ENCODE data around the gene CARD11.

CARD11 gene

GRCh38 chr7:3043544-3044371 lies at the start of gene CARD11:
Gene CARD11, minus strand, starts transcription at chr7:3043867. Its CDS starts 85,361 bp downstream, at chr7:2958506.
- peak; percentile 58 for DNase-seq

- peak; percentile 65 for DNase-seq
Measured at GRCh38 chr7:3092468-3092867, 48.8 kb upstream of the CARD11 start.

GRCh38 chr7:3091631-3092030 lies 48.0 kb upstream of the CARD11 start:
- DNase-seq, result no peak

- DNase-seq, result no peak
Measured at GRCh38 chr7:3089493-3089892, 45.8 kb upstream of the CARD11 start.

GRCh38 chr7:3087243-3087755 lies 43.6 kb upstream of the CARD11 start:
- no peak for DNase-seq

- no peak for DNase-seq
Measured at GRCh38 chr7:3083350-3083749, 39.7 kb upstream of the CARD11 start.

GRCh38 chr7:3082831-3083230 lies 39.2 kb upstream of the CARD11 start:
- no peak for DNase-seq

- DNase-seq, result no peak
Measured at GRCh38 chr7:3082386-3082785, 38.7 kb upstream of the CARD11 start.

- DNase-seq, result no peak
Measured at GRCh38 chr7:3080106-3080505, 36.4 kb upstream of the CARD11 start.

GRCh38 chr7:3078514-3078913 lies 34.8 kb upstream of the CARD11 start:
- DNase-seq, result no peak

GRCh38 chr7:3076700-3077099 lies 33.0 kb upstream of the CARD11 start:
- DNase-seq, result no peak

- DNase-seq, result no peak
Measured at GRCh38 chr7:3076163-3076562, 32.5 kb upstream of the CARD11 start.

GRCh38 chr7:3075441-3075840 lies 31.8 kb upstream of the CARD11 start:
- DNase-seq, result no peak

GRCh38 chr7:3074459-3074821 lies 30.8 kb upstream of the CARD11 start:
- DNase-seq, result no peak

GRCh38 chr7:3073763-3074458 lies 30.2 kb upstream of the CARD11 start:
- DNase-seq, result no peak

GRCh38 chr7:3070908-3071307 lies 27.2 kb upstream of the CARD11 start:
- no peak for DNase-seq

GRCh38 chr7:3069771-3070449 lies 26.2 kb upstream of the CARD11 start:
- no peak for DNase-seq

- no peak for DNase-seq
Measured at GRCh38 chr7:3068530-3068929, 24.9 kb upstream of the CARD11 start.

- DNase-seq, result no peak
Measured at GRCh38 chr7:3067606-3068380, 24.1 kb upstream of the CARD11 start.

- peak; percentile 25 for DNase-seq
Measured at GRCh38 chr7:3067193-3067592, 23.5 kb upstream of the CARD11 start.

- DNase-seq, result no peak
Measured at GRCh38 chr7:3066506-3066905, 22.8 kb upstream of the CARD11 start.

- DNase-seq, result peak; percentile 58
Measured at GRCh38 chr7:3065724-3066143, 22.1 kb upstream of the CARD11 start.

GRCh38 chr7:3064067-3064466 lies 20.4 kb upstream of the CARD11 start:
- no peak for DNase-seq
